Measurements from ENCODE around the gene CTSA. TPM values are rescaled to one million over a fixed set of nuclear protein-coding genes. Genes with fewer than 3 reads are reported as not detected.

The CTSA gene
- total and polyA plus RNA-seq, 8 donors = 68.7 to 268 (median 73.5) TPM

DNA sequence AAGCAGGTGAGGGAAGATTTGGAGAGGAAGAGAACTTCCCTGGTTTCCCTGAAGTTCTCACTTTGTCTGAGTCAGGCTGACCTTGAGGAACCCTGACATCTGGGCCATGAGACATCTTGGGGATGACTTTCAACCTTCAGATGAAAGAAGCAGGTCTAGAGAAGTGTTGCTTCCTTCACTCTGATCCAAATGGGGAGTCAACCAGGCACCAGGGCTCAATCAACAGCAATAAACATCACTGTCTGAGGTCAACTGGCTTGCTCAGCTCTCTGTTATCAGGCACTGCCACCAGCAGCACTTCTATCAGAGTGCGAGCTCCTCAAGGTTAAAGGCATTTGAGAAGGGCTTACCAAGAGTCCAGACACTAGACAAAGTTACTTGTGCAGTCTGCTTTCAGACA is 40.2 kb upstream of the CTSA start:
- Histone ChIP-seq H3K36me3 (peaks cover 0 to 68% of the 10 kb centered on the region in 2 donors), H3K4me1 (peaks cover 4 to 20% of the 10 kb centered on the region in 2 donors)
- intact Hi-C loops (cut with DNase I) = no loop called here

DNA sequence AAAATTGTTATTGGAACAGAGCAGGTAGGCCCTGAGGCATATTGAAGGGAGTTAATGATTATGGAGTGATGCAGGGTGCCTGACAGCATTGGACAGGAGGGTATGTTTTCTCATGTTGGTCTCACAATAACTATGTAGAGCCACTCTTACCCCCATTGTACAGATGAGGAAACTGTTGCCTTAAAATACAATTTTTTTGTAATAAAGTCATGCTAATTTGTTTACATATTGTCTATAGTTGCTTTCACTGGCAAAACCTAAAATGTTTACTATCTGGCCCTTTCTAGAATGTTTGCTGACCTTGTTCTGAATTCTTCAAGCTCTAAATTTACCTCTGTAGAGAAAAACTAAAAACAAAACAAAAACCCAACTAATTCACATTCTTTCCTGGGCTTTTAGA is 39.6 kb upstream of the CTSA start:
- Histone ChIP-seq H3K36me3 (peaks cover 0 to 62% of the 10 kb centered on the region in 2 donors), H3K4me3 (no peak overlapping the region)
- ATAC-seq = no peak

More for the DNA sequence above, 40.2 kb upstream of the CTSA start:
- TF ChIP-seq, protein P1, sequence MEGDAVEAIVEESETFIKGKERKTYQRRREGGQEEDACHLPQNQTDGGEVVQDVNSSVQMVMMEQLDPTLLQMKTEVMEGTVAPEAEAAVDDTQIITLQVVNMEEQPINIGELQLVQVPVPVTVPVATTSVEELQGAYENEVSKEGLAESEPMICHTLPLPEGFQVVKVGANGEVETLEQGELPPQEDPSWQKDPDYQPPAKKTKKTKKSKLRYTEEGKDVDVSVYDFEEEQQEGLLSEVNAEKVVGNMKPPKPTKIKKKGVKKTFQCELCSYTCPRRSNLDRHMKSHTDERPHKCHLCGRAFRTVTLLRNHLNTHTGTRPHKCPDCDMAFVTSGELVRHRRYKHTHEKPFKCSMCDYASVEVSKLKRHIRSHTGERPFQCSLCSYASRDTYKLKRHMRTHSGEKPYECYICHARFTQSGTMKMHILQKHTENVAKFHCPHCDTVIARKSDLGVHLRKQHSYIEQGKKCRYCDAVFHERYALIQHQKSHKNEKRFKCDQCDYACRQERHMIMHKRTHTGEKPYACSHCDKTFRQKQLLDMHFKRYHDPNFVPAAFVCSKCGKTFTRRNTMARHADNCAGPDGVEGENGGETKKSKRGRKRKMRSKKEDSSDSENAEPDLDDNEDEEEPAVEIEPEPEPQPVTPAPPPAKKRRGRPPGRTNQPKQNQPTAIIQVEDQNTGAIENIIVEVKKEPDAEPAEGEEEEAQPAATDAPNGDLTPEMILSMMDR (IDR thresholded peaks at IDR 0.05) = no peak
- Histone ChIP-seq H3K27ac (no peak overlapping the region), H3K27me3 (no peaks in the 10 kb centered on the region), H3K9me3 (no peaks in the 10 kb centered on the region), H3K4me3 (no peak overlapping the region)
- DNase-seq (no peak), ATAC-seq (no peak)

DNA sequence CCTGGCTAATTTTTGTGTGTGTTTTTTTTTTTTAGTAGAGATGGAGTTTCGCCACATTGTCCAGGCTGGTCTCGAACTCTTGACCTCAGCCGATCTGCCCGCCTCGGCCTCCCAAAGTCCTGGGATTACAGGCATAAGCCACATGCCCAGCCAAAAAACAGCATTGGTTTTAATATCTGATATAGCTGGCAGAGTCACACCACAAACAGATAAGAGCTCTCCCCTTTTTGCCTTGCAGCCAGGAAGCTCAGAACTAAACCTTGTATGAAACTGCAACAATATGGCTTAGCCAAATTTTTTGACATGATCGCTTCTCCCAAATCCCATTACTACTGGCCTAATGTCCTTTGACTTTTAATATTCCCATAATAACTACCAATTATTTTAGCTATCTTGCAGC is 38.8 kb upstream of the CTSA start:
- H3K27ac ChIP-seq = no peak overlapping the region
- intact Hi-C loops (cut with DNase I) = no loop called here
- H3K36me3 ChIP-seq = peaks cover 0 to 54% of the 10 kb centered on the region in 2 donors
- no peaks in the 10 kb centered on the region for H3K9me3 ChIP-seq
- TF ChIP-seq, protein P1 (IDR thresholded peaks at IDR 0.05) = no peak
- H3K27me3 ChIP-seq = no peaks in the 10 kb centered on the region
- peaks cover 12 to 29% of the 10 kb centered on the region in 2 donors for H3K4me1 ChIP-seq
- no peak for ATAC-seq
- no peak for DNase-seq
- H3K4me3 ChIP-seq = no peak overlapping the region

More for the DNA sequence above, 39.6 kb upstream of the CTSA start:
- H3K9me3 ChIP-seq = no peaks in the 10 kb centered on the region
- peaks cover 10 to 25% of the 10 kb centered on the region in 2 donors for H3K4me1 ChIP-seq
- H3K27me3 ChIP-seq = no peaks in the 10 kb centered on the region
- H3K27ac ChIP-seq = no peak overlapping the region
- DNase-seq = no peak
- intact Hi-C loops (cut with DNase I) = no loop called here
- TF ChIP-seq, protein P1 (IDR thresholded peaks at IDR 0.05) = no peak

DNA sequence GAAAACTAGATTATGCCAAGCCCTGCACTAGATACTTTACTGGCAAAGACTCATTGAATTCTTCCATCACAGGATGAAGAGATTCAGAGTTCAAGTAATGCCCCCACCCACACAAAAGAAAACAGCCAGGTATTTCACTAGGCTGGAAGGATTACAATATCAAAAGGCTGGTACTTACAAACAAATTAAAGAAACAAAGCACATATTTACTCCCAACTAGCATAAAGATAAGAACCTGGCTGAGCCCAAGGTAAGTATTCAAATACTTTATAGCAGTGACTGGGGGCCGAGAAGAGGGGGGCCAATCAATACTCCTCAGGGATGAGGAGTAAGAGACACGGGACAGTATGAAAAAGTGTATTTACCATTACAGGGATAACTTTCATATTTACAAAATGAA is 37.7 kb upstream of the CTSA start:
- Histone ChIP-seq H3K27me3 (no peaks in the 10 kb centered on the region), H3K36me3 (peaks cover 0 to 42% of the 10 kb centered on the region in 2 donors), H3K9me3 (no peaks in the 10 kb centered on the region), H3K4me3 (no peak overlapping the region), H3K4me1 (peaks cover 18 to 38% of the 10 kb centered on the region in 2 donors), H3K27ac (no peak overlapping the region)
- no peak for DNase-seq
- ATAC-seq = no peak
- TF ChIP-seq, protein P1 (IDR thresholded peaks at IDR 0.05) = no peak
- intact Hi-C loops (cut with DNase I) = no loop called here

DNA sequence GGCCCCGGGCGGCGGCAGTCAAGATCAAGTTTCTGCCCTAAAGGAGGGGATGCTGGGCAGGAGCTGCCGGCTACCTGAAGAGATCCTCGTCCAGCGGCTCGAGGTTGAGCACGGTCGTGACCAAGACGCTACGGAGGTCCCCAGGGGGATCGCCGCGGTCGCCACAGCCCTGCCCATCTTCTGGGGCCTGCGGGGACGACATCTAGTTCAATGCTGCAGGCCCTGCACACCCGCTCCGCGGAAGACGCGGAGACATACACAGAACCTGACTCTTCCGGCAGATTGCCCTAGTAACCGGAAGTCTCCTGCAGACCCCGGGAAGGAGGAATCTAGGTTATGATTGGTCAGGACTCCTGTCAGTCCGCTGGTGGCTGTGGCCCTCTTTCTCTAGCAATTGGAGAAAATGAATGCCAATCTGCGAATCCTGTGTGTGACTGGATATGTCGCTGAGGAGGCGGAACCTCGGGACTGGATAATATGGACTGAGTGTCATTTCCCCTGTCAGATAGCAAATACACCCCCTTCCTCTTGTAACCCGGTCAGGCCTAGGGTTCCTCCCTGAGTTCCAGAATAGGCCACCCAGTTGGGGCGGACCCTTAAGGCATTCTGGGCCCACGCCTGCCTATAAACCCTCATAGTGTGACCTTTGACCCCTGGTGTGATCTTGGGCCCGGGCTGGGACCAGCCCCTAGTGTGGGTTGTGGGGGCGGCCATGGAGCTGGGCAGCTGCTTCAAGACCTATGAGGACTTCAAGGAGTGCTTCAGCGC is 33.8 kb upstream of the CTSA start, which contains the start of the genes ACOT8 and ZSWIM3:
ACOT8 (minus strand) TSS at position 279 of the 768 bp plus-strand sequence; CDS start at position 202, 77 bp downstream.
ZSWIM3 (plus strand) TSS at position 501 of the 768 bp plus-strand sequence; CDS start at position 713, 212 bp downstream.
- DNase-seq = peak; percentile 85 to 100 (median 98)

More for the DNA sequence above, 33.8 kb upstream of the CTSA start, which contains the start of the genes ACOT8 and ZSWIM3:
- Histone ChIP-seq H3K27me3 (no peaks in the 10 kb centered on the region), H3K27ac (peak within 1 kb of the TSS; percentile 78 to 86), H3K36me3 (peaks cover 0 to 17% of the 10 kb centered on the region in 2 donors), H3K4me1 (peaks cover 18 to 43% of the 10 kb centered on the region in 2 donors), H3K4me3 (peak within 1 kb of the TSS; percentile 76 to 93), H3K9me3 (no peaks in the 10 kb centered on the region)
- TF ChIP-seq, protein P1 (IDR thresholded peaks at IDR 0.05) = no peak
- peak; percentile 99 for ATAC-seq
- intact Hi-C loops (cut with DNase I) = no loop called here
